Neuronal stem cell (in vitro differentiated cells): Measurements from ENCODE around the gene TRIM77. TPM values are rescaled to one million over a fixed set of nuclear protein-coding genes. Genes with fewer than 3 reads are reported as not detected.
"Not testable (repeated sequence)": the region's sequence is repeated elsewhere in the genome, so short reads cannot be mapped to it uniquely, and the experiment has no call there.

Source experiments
- DNase-seq: peaks from one replicate; pipeline ENCODE4 v3.0.0-alpha.2; 2013; ENCODE audit warnings: low spot score
- H2AFZ ChIP-seq: one replicate; pipeline ENCODE4 v1.6.1; 2013; ENCODE audit warnings: mild to moderate bottlenecking, low read length, inconsistent platforms
- H2AK5ac ChIP-seq: 2 replicates; pipeline ENCODE4 v1.6.1; 2013; ENCODE audit warnings: low read depth, mild to moderate bottlenecking, inconsistent platforms, low read length, moderate library complexity, mixed read lengths
- H2BK120ac ChIP-seq: 2 replicates; pipeline ENCODE4 v1.6.1; 2013; ENCODE audit warnings: low read depth, mild to moderate bottlenecking, inconsistent platforms, low read length, moderate library complexity, mixed read lengths
- H2BK12ac ChIP-seq: one replicate; pipeline ENCODE4 v1.6.1; 2013; ENCODE audit warnings: low read length, inconsistent platforms
- H2BK15ac ChIP-seq: 2 replicates; pipeline ENCODE4 v1.6.1; 2013; ENCODE audit warnings: mild to moderate bottlenecking, low read length, inconsistent platforms, mixed read lengths
- H2BK5ac ChIP-seq: one replicate; pipeline ENCODE4 v1.6.1; 2013; ENCODE audit warnings: inconsistent platforms, mild to moderate bottlenecking, low read length, moderate library complexity
- H3K14ac ChIP-seq: one replicate; pipeline ENCODE4 v1.6.1; 2013; ENCODE audit warnings: low read length, inconsistent platforms
- H3K18ac ChIP-seq: 2 replicates; pipeline ENCODE4 v1.6.1; 2013; ENCODE audit warnings: low read length, inconsistent platforms
- H3K23ac ChIP-seq: 2 replicates; pipeline ENCODE4 v1.6.1; 2013; ENCODE audit warnings: low read depth, mild to moderate bottlenecking, mixed read lengths, low read length, inconsistent platforms; ENCODE audit not compliant: poor library complexity
- H3K27ac ChIP-seq: replicated peaks from 3 replicates; pipeline ENCODE4 v1.5.1; 2013; ENCODE audit warnings: low read length, inconsistent platforms
- H3K27me3 ChIP-seq, 3 experiments: 2 replicates each; pipeline ENCODE4 v1.6.1; 2013; ENCODE audit warnings: low read length in 3 of 3, mild to moderate bottlenecking in 2 of 3, inconsistent platforms in 1 of 3, low read depth in 1 of 3, mixed read lengths in 1 of 3, moderate library complexity in 1 of 3; ENCODE audit not compliant: control insufficient read depth in 3 of 3, insufficient read depth in 3 of 3
- H3K36me3 ChIP-seq, 2 donors: replicated peaks in 1 of 2; 2 replicates each; pipeline ENCODE4 v1.6.1; 2013; ENCODE audit warnings: low read length in 2 of 2; ENCODE audit not compliant: control insufficient read depth in 2 of 2, insufficient read depth in 2 of 2
- H3K4ac ChIP-seq: 2 replicates; pipeline ENCODE4 v1.6.1; 2013; ENCODE audit warnings: inconsistent platforms, mild to moderate bottlenecking, low read length, moderate library complexity
- H3K4me1 ChIP-seq, 2 donors: 1 replicate in 1 of 2; 2 replicates in 1 of 2; pipeline ENCODE4 v1.6.1; 2013; ENCODE audit warnings: low read length in 2 of 2, low read depth in 1 of 2; ENCODE audit not compliant: control insufficient read depth in 2 of 2, insufficient read depth in 1 of 2
- H3K4me2 ChIP-seq: one replicate; pipeline ENCODE4 v1.6.1; 2013; ENCODE audit warnings: mild to moderate bottlenecking, low read length, inconsistent platforms; ENCODE audit not compliant: insufficient read depth, poor library complexity, severe bottlenecking
- H3K4me3 ChIP-seq, 2 donors: 2 replicates each; pipeline ENCODE4 v1.5.1; 2013; ENCODE audit warnings: low read length in 2 of 2, mild to moderate bottlenecking in 2 of 2, inconsistent platforms in 1 of 2, moderate library complexity in 1 of 2
- H3K79me1 ChIP-seq: one replicate; pipeline ENCODE4 v1.6.1; 2013; ENCODE audit warnings: low read depth, mild to moderate bottlenecking, inconsistent platforms, low read length, moderate library complexity
- H3K9ac ChIP-seq: one replicate; pipeline ENCODE4 v1.6.1; 2013; ENCODE audit warnings: mild to moderate bottlenecking, low read depth, low read length, inconsistent platforms; ENCODE audit not compliant: poor library complexity
- H3K9me3 ChIP-seq, 2 donors: replicated peaks in 1 of 2; 2 replicates each; pipeline versions ENCODE3 to v1.6.1; 2013; ENCODE audit warnings: low read length in 2 of 2, mild to moderate bottlenecking in 2 of 2, inconsistent platforms in 1 of 2, low read depth in 1 of 2, mixed read lengths in 1 of 2, moderate library complexity in 1 of 2; ENCODE audit not compliant: control insufficient read depth in 2 of 2, insufficient read depth in 1 of 2
- H4K8ac ChIP-seq: one replicate; pipeline ENCODE4 v1.6.1; 2013; ENCODE audit warnings: low read depth, mild to moderate bottlenecking, inconsistent platforms, low read length, moderate library complexity
- H4K91ac ChIP-seq: one replicate; pipeline ENCODE4 v1.6.1; 2013; ENCODE audit warnings: low read length, low read depth, mild to moderate bottlenecking, inconsistent platforms; ENCODE audit not compliant: poor library complexity
- WGBS, 2 donors: extraction: QIAGEN DNeasy Blood & Tissue Kit; methylation state at CpG; one replicate each; pipeline ENCODE4 v1.1.7; 2013; ENCODE audit warnings: missing lambda C conversion rate in 2 of 2, mixed read lengths in 1 of 2; ENCODE audit not compliant: insufficient read length in 2 of 2, insufficient replicate concordance in 1 of 2; ENCODE audit errors: extremely low coverage in 2 of 2; 5-methylcytosine and 5-hydroxymethylcytosine counted together
- polyA plus RNA-seq, 2 experiments: library from polyadenylated mRNA; stranded (reverse); fragments of 200-250 nt; gene quantifications; one replicate each; pipeline ENCODE4 v1.2.3, GENCODE V29; 2013

TRIM77 gene
- polyA plus RNA-seq (2013, experiment 1 of 2): not detected
- not detected for polyA plus RNA-seq (2013, experiment 2 of 2)

DNA sequence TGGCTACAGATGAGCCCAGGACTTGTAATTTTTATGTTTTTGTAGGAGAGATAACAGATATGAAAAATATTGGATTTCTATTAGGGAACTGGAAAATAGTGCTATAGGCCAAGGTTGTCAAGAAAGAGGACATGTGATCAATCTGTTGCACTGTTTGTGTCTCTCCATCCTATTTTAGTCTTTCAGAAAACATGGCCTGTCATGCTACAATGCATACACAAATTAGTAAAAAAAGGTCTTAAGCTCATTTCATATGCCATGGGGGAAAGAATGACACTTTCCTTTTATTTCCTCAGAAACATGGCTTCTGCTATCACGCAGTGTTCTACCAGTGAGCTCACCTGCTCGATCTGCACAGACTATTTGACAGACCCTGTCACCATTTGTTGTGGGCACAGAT is at the start of gene TRIM77:
Gene TRIM77 (plus strand): TSS at position 301 of the 400 bp plus-strand sequence. CDS start 0 bp downstream, at position 301.
- not testable (repeated sequence) for H3K9me3 ChIP-seq, H3K14ac ChIP-seq, H3K4me2 ChIP-seq, H3K79me1 ChIP-seq, H3K9ac ChIP-seq, H3K27ac ChIP-seq, H2AFZ ChIP-seq, H2AK5ac ChIP-seq, H3K23ac ChIP-seq, H4K91ac ChIP-seq, H2BK12ac ChIP-seq, H3K27me3 ChIP-seq, H4K8ac ChIP-seq, H2BK5ac ChIP-seq, H3K18ac ChIP-seq, H3K36me3 ChIP-seq, H2BK120ac ChIP-seq, H3K4me3 ChIP-seq, H2BK15ac ChIP-seq, DNase-seq, H3K4ac ChIP-seq, H3K4me1 ChIP-seq
- no CpG with 5 or more reads among the region's 2 CpGs for WGBS, 2 donors

GRCh38 chr11:89667001-89667400 is 43.1 kb upstream of the TRIM77 start:
- H3K9me3 ChIP-seq: no peaks in the 10 kb centered on the region
- H2BK12ac ChIP-seq: no peak overlapping the region
- no peaks in the 10 kb centered on the region for H3K27me3 ChIP-seq
- no peak overlapping the region for H2BK15ac ChIP-seq
- no peak for DNase-seq
- H3K4me2 ChIP-seq: no peak overlapping the region
- no peak overlapping the region for H3K14ac ChIP-seq
- H3K4me3 ChIP-seq: no peak overlapping the region
- no peaks in the 10 kb centered on the region for H3K4me1 ChIP-seq
- no peak overlapping the region for H3K4ac ChIP-seq
- H2AK5ac ChIP-seq: no peak overlapping the region
- no CpG with 5 or more reads among the region's 3 CpGs for WGBS, 2 donors
- H3K27ac ChIP-seq: no peak overlapping the region
- no peaks in the 10 kb centered on the region for H3K36me3 ChIP-seq
- no peak overlapping the region for H2BK5ac ChIP-seq
- no peak overlapping the region for H2AFZ ChIP-seq
- H3K23ac ChIP-seq: no peak overlapping the region
- H3K9ac ChIP-seq: no peak overlapping the region
- no peak overlapping the region for H3K18ac ChIP-seq
- H4K91ac ChIP-seq: no peak overlapping the region
- H3K79me1 ChIP-seq: no peaks in the 10 kb centered on the region
- no peak overlapping the region for H2BK120ac ChIP-seq
- no peak overlapping the region for H4K8ac ChIP-seq

GRCh38 chr11:89668158-89668557 is 41.9 kb upstream of the TRIM77 start:
- not testable (repeated sequence) for H3K4me1 ChIP-seq, DNase-seq, H3K23ac ChIP-seq, H3K36me3 ChIP-seq, H3K79me1 ChIP-seq, H4K91ac ChIP-seq, H3K4ac ChIP-seq, H3K9me3 ChIP-seq, H3K18ac ChIP-seq, H3K4me3 ChIP-seq, H2BK5ac ChIP-seq, H2BK12ac ChIP-seq, H2AK5ac ChIP-seq, H3K14ac ChIP-seq, H3K9ac ChIP-seq, H3K27ac ChIP-seq, H4K8ac ChIP-seq, H3K27me3 ChIP-seq, H2BK15ac ChIP-seq, H3K4me2 ChIP-seq, H2BK120ac ChIP-seq, H2AFZ ChIP-seq
- no CpG with 5 or more reads among the region's 6 CpGs for WGBS, 2 donors

- not testable (repeated sequence) for H3K23ac ChIP-seq, H3K9me3 ChIP-seq, H3K9ac ChIP-seq, H2BK12ac ChIP-seq, H2BK120ac ChIP-seq, H3K36me3 ChIP-seq, H3K4me3 ChIP-seq, H2AK5ac ChIP-seq, DNase-seq, H3K27me3 ChIP-seq, H3K79me1 ChIP-seq, H3K4me2 ChIP-seq, H3K4me1 ChIP-seq, H3K27ac ChIP-seq, H3K14ac ChIP-seq, H4K91ac ChIP-seq, H3K4ac ChIP-seq, H2AFZ ChIP-seq, H3K18ac ChIP-seq, H2BK15ac ChIP-seq, H2BK5ac ChIP-seq, H4K8ac ChIP-seq
Observed at GRCh38 chr11:89669586-89669985, 40.5 kb upstream of the TRIM77 start.
